ENCODE measurements around the gene HOMER3. TPM values are rescaled to one million over a fixed set of nuclear protein-coding genes. Genes with fewer than 3 reads are reported as not detected.

HOMER3 gene
- total RNA-seq, 4 donors from 2014 or later, result 8.1 to 82.0 (median 12.7) TPM

GRCh38 chr19:18946918-18947317 is 5.9 kb upstream of the HOMER3 start:
- DNase-seq, result peak; percentile 69

GRCh38 chr19:18946335-18946734 is 5.3 kb upstream of the HOMER3 start:
- in situ Hi-C loops (cut with MboI; ENCODE audit: low pct_ligation_motif_present in 1 of 4, low pct_unique_long_range_greater_than_20kb in 1 of 4, low sequenced_read_pairs in 3 of 4), result no loop called here
- Histone ChIP-seq H3K27ac (no peak overlapping the region), H3K4me3 (no peak overlapping the region), H3K9me3 (no peaks in the 10 kb centered on the region), H3K4me1 (peaks cover 0 to 4% (median 0%) of the 10 kb centered on the region in 4 donors), H3K36me3 (no peaks in the 10 kb centered on the region), H3K27me3 (peaks cover 6% of the 10 kb centered on the region)
- TF ChIP-seq CTCF (IDR thresholded peaks at IDR 0.05) (no peak), POLR2AphosphoS5 (IDR thresholded peaks at IDR 0.05) (no peak), EP300 (IDR thresholded peaks at IDR 0.05; ENCODE audit: low read depth) (no peak), POLR2A (IDR thresholded peaks at IDR 0.05) (no peak)
- intact Hi-C loops (cut with DNase I; ENCODE audit: low total_unique reads), result no loop called here
- no peak for DNase-seq

More at GRCh38 chr19:18946918-18947317, 5.9 kb upstream of the HOMER3 start:
- H3K9me3 ChIP-seq, result no peaks in the 10 kb centered on the region
- H3K27me3 ChIP-seq, result peaks cover under 1% of the 10 kb centered on the region
- H3K36me3 ChIP-seq, result no peaks in the 10 kb centered on the region
- no peaks in the 10 kb centered on the region for H3K4me1 ChIP-seq
- H3K4me3 ChIP-seq, result no peak overlapping the region
- in situ Hi-C loops (cut with MboI; ENCODE audit: low pct_ligation_motif_present in 1 of 4, low pct_unique_long_range_greater_than_20kb in 1 of 4, low sequenced_read_pairs in 3 of 4) (no loop called here), intact Hi-C loops (cut with DNase I; ENCODE audit: low total_unique reads) (no loop called here)
- H3K27ac ChIP-seq, result no peak overlapping the region
- WGBS, 2 donors (ENCODE audit: low coverage in 1 of 2), result 61% methylated on average over 13 of the region's 14 CpGs; no CpG with 5 or more reads in 1 of the 2 donors
- TF ChIP-seq POLR2A (IDR thresholded peaks at IDR 0.05) (no peak), POLR2AphosphoS5 (IDR thresholded peaks at IDR 0.05) (no peak)

GRCh38 chr19:18945297-18945696 is 4.3 kb upstream of the HOMER3 start:
- peaks cover 0 to 10% (median 5%) of the 10 kb centered on the region in 4 donors for H3K4me1 ChIP-seq
- DNase-seq, result no peak
- H3K9me3 ChIP-seq, result no peaks in the 10 kb centered on the region
- H3K27me3 ChIP-seq, result peaks cover 13% of the 10 kb centered on the region
- in situ Hi-C loops (cut with MboI; ENCODE audit: low pct_ligation_motif_present in 1 of 4, low pct_unique_long_range_greater_than_20kb in 1 of 4, low sequenced_read_pairs in 3 of 4), result no loop called here
- intact Hi-C loops (cut with DNase I; ENCODE audit: low total_unique reads), result no loop called here
- WGBS, 2 donors (ENCODE audit: low coverage in 1 of 2), result 78 to 94% methylated on average over 5 to 9 of the region's 9 CpGs
- TF ChIP-seq POLR2A (IDR thresholded peaks at IDR 0.05) (no peak), POLR2AphosphoS5 (IDR thresholded peaks at IDR 0.05) (no peak), CTCF (IDR thresholded peaks at IDR 0.05) (no peak), EP300 (IDR thresholded peaks at IDR 0.05; ENCODE audit: low read depth) (no peak)
- H3K36me3 ChIP-seq, result no peaks in the 10 kb centered on the region
- H3K27ac ChIP-seq, result no peak overlapping the region
- H3K4me3 ChIP-seq, result no peak overlapping the region

- no peak for TF ChIP-seq POLR2AphosphoS5 (IDR thresholded peaks at IDR 0.05)
- no peak for TF ChIP-seq POLR2A (IDR thresholded peaks at IDR 0.05)
- no peak for TF ChIP-seq CTCF (IDR thresholded peaks at IDR 0.05)
- no peak for TF ChIP-seq EP300 (IDR thresholded peaks at IDR 0.05; ENCODE audit: low read depth)
- intact Hi-C loops (cut with DNase I; ENCODE audit: low total_unique reads) (no loop called here), in situ Hi-C loops (cut with MboI; ENCODE audit: low pct_ligation_motif_present in 1 of 4, low pct_unique_long_range_greater_than_20kb in 1 of 4, low sequenced_read_pairs in 3 of 4) (no loop called here)
- Histone ChIP-seq H3K36me3 (no peaks in the 10 kb centered on the region), H3K9me3 (no peaks in the 10 kb centered on the region), H3K27ac (no peak overlapping the region), H3K27me3 (peaks cover 21% of the 10 kb centered on the region), H3K4me3 (no peak overlapping the region), H3K4me1 (peaks cover 0 to 20% (median 11%) of the 10 kb centered on the region in 4 donors)
- DNase-seq, result no peak
- 57% methylated on average over 4 of the region's 4 CpGs; no CpG with 5 or more reads in 1 of the 2 donors for WGBS, 2 donors (ENCODE audit: low coverage in 1 of 2)
Observed at GRCh38 chr19:18943465-18943864, 2.4 kb upstream of the HOMER3 start.

- peaks cover 0 to 20% (median 11%) of the 10 kb centered on the region in 4 donors for H3K4me1 ChIP-seq
- intact Hi-C loops (cut with DNase I; ENCODE audit: low total_unique reads) (no loop called here), in situ Hi-C loops (cut with MboI; ENCODE audit: low pct_ligation_motif_present in 1 of 4, low pct_unique_long_range_greater_than_20kb in 1 of 4, low sequenced_read_pairs in 3 of 4) (no loop called here)
- no peaks in the 10 kb centered on the region for H3K36me3 ChIP-seq
- H3K9me3 ChIP-seq, result no peaks in the 10 kb centered on the region
- peaks cover 21% of the 10 kb centered on the region for H3K27me3 ChIP-seq
- no peak overlapping the region for H3K4me3 ChIP-seq
- no peak for DNase-seq
- 73 to 83% methylated on average over 3 to 6 of the region's 6 CpGs for WGBS, 2 donors (ENCODE audit: low coverage in 1 of 2)
- TF ChIP-seq POLR2AphosphoS5 (IDR thresholded peaks at IDR 0.05) (no peak), CTCF (IDR thresholded peaks at IDR 0.05) (no peak), POLR2A (IDR thresholded peaks at IDR 0.05) (no peak), EP300 (IDR thresholded peaks at IDR 0.05; ENCODE audit: low read depth) (no peak)
- H3K27ac ChIP-seq, result no peak overlapping the region
Observed at GRCh38 chr19:18942692-18943091, 1.7 kb upstream of the HOMER3 start.
